ENCODE results near the gene MAX.

DNA sequence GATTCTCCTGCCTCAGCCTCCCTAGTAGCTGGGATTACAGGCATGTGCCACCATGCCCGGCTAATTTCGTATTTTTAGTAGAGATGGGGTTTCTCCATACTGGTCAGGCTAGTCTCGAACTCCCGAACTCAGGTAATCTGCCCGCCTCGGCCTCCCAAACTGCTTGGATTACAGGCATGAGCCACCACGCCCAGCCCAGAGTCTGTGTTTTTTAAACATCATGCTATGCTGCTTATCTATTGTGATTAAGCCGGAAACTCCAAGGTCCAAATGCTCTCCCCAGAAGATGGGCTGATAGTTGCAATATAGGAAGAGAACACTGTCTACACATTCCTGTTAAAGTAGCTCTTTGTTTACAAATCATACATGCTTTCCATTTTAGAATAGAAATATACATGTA, 30.5 kb upstream of the MAX start:
- TF ChIP-seq, protein P1, sequence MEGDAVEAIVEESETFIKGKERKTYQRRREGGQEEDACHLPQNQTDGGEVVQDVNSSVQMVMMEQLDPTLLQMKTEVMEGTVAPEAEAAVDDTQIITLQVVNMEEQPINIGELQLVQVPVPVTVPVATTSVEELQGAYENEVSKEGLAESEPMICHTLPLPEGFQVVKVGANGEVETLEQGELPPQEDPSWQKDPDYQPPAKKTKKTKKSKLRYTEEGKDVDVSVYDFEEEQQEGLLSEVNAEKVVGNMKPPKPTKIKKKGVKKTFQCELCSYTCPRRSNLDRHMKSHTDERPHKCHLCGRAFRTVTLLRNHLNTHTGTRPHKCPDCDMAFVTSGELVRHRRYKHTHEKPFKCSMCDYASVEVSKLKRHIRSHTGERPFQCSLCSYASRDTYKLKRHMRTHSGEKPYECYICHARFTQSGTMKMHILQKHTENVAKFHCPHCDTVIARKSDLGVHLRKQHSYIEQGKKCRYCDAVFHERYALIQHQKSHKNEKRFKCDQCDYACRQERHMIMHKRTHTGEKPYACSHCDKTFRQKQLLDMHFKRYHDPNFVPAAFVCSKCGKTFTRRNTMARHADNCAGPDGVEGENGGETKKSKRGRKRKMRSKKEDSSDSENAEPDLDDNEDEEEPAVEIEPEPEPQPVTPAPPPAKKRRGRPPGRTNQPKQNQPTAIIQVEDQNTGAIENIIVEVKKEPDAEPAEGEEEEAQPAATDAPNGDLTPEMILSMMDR (IDR thresholded peaks at IDR 0.05; ENCODE audit: poor library complexity, severe bottlenecking) = no peak
- TF ChIP-seq EZH2 (IDR thresholded peaks at IDR 0.05; ENCODE audit: borderline replicate concordance, insufficient read depth, low read length, poor library complexity, severe bottlenecking) = no peak
- TF ChIP-seq EP300 (conservative IDR thresholded peaks at IDR 0.05; ENCODE audit: poor library complexity, severe bottlenecking) = no peak
- no peak for TF ChIP-seq RAD21 (conservative IDR thresholded peaks at IDR 0.05)
